GM21381 (cell line): ENCODE measurements around the gene ADAMTS16.

Experiments
- ATAC-seq: cut with Tn5 transposase; IDR thresholded peaks from one replicate; pipeline ENCODE4 v1.9.1; 2021; ENCODE audit warnings: mild to moderate bottlenecking, moderate library complexity; ENCODE audit not compliant: unreplicated experiment

Gene ADAMTS16

GRCh38 chr5:5276951-5277517 lies 136.9 kb downstream of the ADAMTS16 start:
- no peak for ATAC-seq

GRCh38 chr5:5278201-5278814 lies 138.2 kb downstream of the ADAMTS16 start:
- ATAC-seq, result no peak

- no peak for ATAC-seq
Observed at GRCh38 chr5:5278815-5279381, 138.8 kb downstream of the ADAMTS16 start.

GRCh38 chr5:5285906-5286305 lies 145.8 kb downstream of the ADAMTS16 start:
- ATAC-seq, result no peak

GRCh38 chr5:5287419-5287818 lies 147.3 kb downstream of the ADAMTS16 start:
- ATAC-seq, result no peak

GRCh38 chr5:5288201-5288600 lies 148.1 kb downstream of the ADAMTS16 start:
- no peak for ATAC-seq

GRCh38 chr5:5289537-5289936 lies 149.4 kb downstream of the ADAMTS16 start:
- no peak for ATAC-seq

GRCh38 chr5:5290674-5291334 lies 150.7 kb downstream of the ADAMTS16 start:
- no peak for ATAC-seq

- ATAC-seq, result no peak
Observed at GRCh38 chr5:5291357-5291756, 151.2 kb downstream of the ADAMTS16 start.

GRCh38 chr5:5293029-5293428 lies 152.9 kb downstream of the ADAMTS16 start:
- ATAC-seq, result no peak

- no peak for ATAC-seq
Observed at GRCh38 chr5:5294429-5294828, 154.3 kb downstream of the ADAMTS16 start.

GRCh38 chr5:5295351-5295750 lies 155.2 kb downstream of the ADAMTS16 start:
- ATAC-seq, result no peak

GRCh38 chr5:5296051-5296450 lies 155.9 kb downstream of the ADAMTS16 start:
- no peak for ATAC-seq

GRCh38 chr5:5297432-5298067 lies 157.4 kb downstream of the ADAMTS16 start:
- ATAC-seq, result no peak

- no peak for ATAC-seq
Observed at GRCh38 chr5:5298068-5298633, 158.0 kb downstream of the ADAMTS16 start.

GRCh38 chr5:5298841-5299541 lies 158.9 kb downstream of the ADAMTS16 start:
- no peak for ATAC-seq

- ATAC-seq, result no peak
Observed at GRCh38 chr5:5301176-5301575, 161.0 kb downstream of the ADAMTS16 start.

- no peak for ATAC-seq
Observed at GRCh38 chr5:5302201-5302600, 162.1 kb downstream of the ADAMTS16 start.

GRCh38 chr5:5303242-5303641 lies 163.1 kb downstream of the ADAMTS16 start:
- ATAC-seq, result no peak

- no peak for ATAC-seq
Observed at GRCh38 chr5:5304361-5305020, 164.4 kb downstream of the ADAMTS16 start.
